PC-9 (cell line): ENCODE measurements around the gene TMEM237. TPM values are rescaled to one million over a fixed set of nuclear protein-coding genes. Genes with fewer than 3 reads are reported as not detected.
"Not testable (repeated sequence)": the region's sequence is repeated elsewhere in the genome, so short reads cannot be mapped to it uniquely, and the experiment has no call there.

ENCODE experiments used
- BruUV-seq: library from RNA; stranded (reverse); fragments of 400-500 nt; replicated peaks from 2 replicates; lab custom pipeline; 2021; lab: Mats Ljungman, UMichigan
- CTCF ChIA-PET: fragments of 300-600 bp; sonication (Branson Sonifier 250); formaldehyde crosslinking; loops from one replicate; lab custom pipeline; 2022; ENCODE audit warnings: antibody characterized with exemption; lab: Charles Lee
- POLR2A ChIA-PET: fragments of 300-600 bp; sonication (Branson Sonifier 250); formaldehyde crosslinking; loops from one replicate; lab custom pipeline; 2022; ENCODE audit warnings: antibody characterized with exemption; ENCODE audit not compliant: unreplicated experiment; lab: Charles Lee
- DNase-seq, 2 experiments: peaks; one replicate each; pipeline versions ENCODE4 v3.0.0 to v3.0.0-alpha.2; 2015 to 2022; ENCODE audit warnings: mixed read lengths in 1 of 2
- H2AFZ ChIP-seq: fragments of 200-600 bp; sonication (generic); 2 replicates; pipeline ENCODE4 v1.8.1; 2017; ENCODE audit warnings: antibody characterized with exemption
- H3F3A ChIP-seq: fragments of 200-600 bp; sonication (generic); 2 replicates; pipeline ENCODE4 v1.8.1; 2017; ENCODE audit warnings: antibody characterized with exemption, mild to moderate bottlenecking, low read depth; ENCODE audit not compliant: insufficient read depth
- H3K27ac ChIP-seq: fragments of 200-600 bp; sonication (generic); 2 replicates; pipeline ENCODE4 v1.6.1; 2016; ENCODE audit warnings: mixed run types
- H3K27me3 ChIP-seq: fragments of 200-600 bp; sonication (generic); 2 replicates; pipeline ENCODE4 v1.6.1; 2016; ENCODE audit warnings: low read depth, mixed run types; ENCODE audit not compliant: insufficient read depth
- H3K36me3 ChIP-seq: fragments of 200-600 bp; sonication (generic); 2 replicates; pipeline ENCODE4 v1.6.1; 2016; ENCODE audit warnings: low read depth, mixed run types
- H3K4me1 ChIP-seq: fragments of 200-600 bp; sonication (generic); replicated peaks from 2 replicates; pipeline ENCODE4 v1.6.1; 2016; ENCODE audit warnings: mixed run types; ENCODE audit not compliant: insufficient read depth
- H3K4me2 ChIP-seq: fragments of 200-600 bp; sonication (generic); 2 replicates; pipeline ENCODE4 v1.6.1; 2017; ENCODE audit warnings: mixed run types
- H3K4me3 ChIP-seq: fragments of 200-600 bp; sonication (generic); 2 replicates; pipeline ENCODE4 v1.6.1; 2016; ENCODE audit warnings: mixed run types
- H3K79me2 ChIP-seq: fragments of 200-600 bp; sonication (generic); 2 replicates; pipeline ENCODE4 v1.6.1; 2017; ENCODE audit warnings: low read depth, mixed run types
- H3K9me2 ChIP-seq: fragments of 200-600 bp; sonication (generic); 2 replicates; pipeline ENCODE4 v1.8.1; 2017; ENCODE audit warnings: mild to moderate bottlenecking; ENCODE audit not compliant: insufficient read depth
- H3K9me3 ChIP-seq: fragments of 200-600 bp; sonication (generic); 2 replicates; pipeline ENCODE4 v1.8.1; 2016; ENCODE audit warnings: low read depth; ENCODE audit not compliant: insufficient read depth
- H4K20me1 ChIP-seq: fragments of 200-600 bp; sonication (generic); 2 replicates; pipeline ENCODE4 v1.8.1; 2017; ENCODE audit not compliant: insufficient read depth
- CTCF ChIP-seq: fragments of 200-600 bp; sonication (generic); conservative IDR thresholded peaks from 2 replicates; pipeline ENCODE4 v1.6.1; 2017; ENCODE audit warnings: mixed run types, antibody characterized with exemption, mild to moderate bottlenecking, moderate library complexity
- EZH2 ChIP-seq: fragments of 200-600 bp; sonication (generic); IDR thresholded peaks from 2 replicates; pipeline ENCODE4 v1.8.0; 2017; ENCODE audit warnings: antibody characterized with exemption, low read depth
- intact Hi-C: fragments of 100-400 bp; cut with micrococcal nuclease; formaldehyde crosslinking; loops from one replicate; pipeline ENCODE4 v1.10.0; 2022; ENCODE audit not compliant: unreplicated experiment
- total RNA-seq: library from RNA; stranded (reverse); gene quantifications from 2 replicates; pipeline ENCODE4 v1.2.3, GENCODE V29; 2021

The TMEM237 gene
- total RNA-seq, 1 experiment from 2014 or later = 24.5 TPM

- Histone ChIP-seq H3K4me1 (no peaks in the 10 kb centered on the region), H3K4me2 (no peak overlapping the region), H3K4me3 (no peak overlapping the region), H2AFZ (no peak overlapping the region), H4K20me1 (no peaks in the 10 kb centered on the region), H3F3A (no peaks in the 10 kb centered on the region), H3K9me3 (no peaks in the 10 kb centered on the region), H3K9me2 (no peaks in the 10 kb centered on the region), H3K27ac (no peak overlapping the region), H3K27me3 (no peaks in the 10 kb centered on the region), H3K79me2 (no peaks in the 10 kb centered on the region), H3K36me3 (no peaks in the 10 kb centered on the region)
- intact Hi-C loops = no loop called here
- no peak for DNase-seq
- ChIA-PET POLR2A (interaction anchor here (0.6 kb wide), 1 partner anchor 95 kb away, joined by 7 read pairs; no protein-coding TSS in a partner anchor), CTCF (no interaction called here)
- BruUV-seq = no TSS peak
- no peak for TF ChIP-seq CTCF
- TF ChIP-seq EZH2 = no peak
Measured at GRCh38 chr2:201674298-201674697, 31.0 kb upstream of the TMEM237 start.

- TF ChIP-seq EZH2 (no peak), CTCF (no peak)
- H2AFZ ChIP-seq = no peak overlapping the region
- no peaks in the 10 kb centered on the region for H3K4me1 ChIP-seq
- BruUV-seq = no TSS peak
- no peaks in the 10 kb centered on the region for H3K79me2 ChIP-seq
- H3K4me2 ChIP-seq = no peak overlapping the region
- no peaks in the 10 kb centered on the region for H3K9me2 ChIP-seq
- intact Hi-C loops = no loop called here
- H3K27ac ChIP-seq = no peak overlapping the region
- no peaks in the 10 kb centered on the region for H3K27me3 ChIP-seq
- CTCF ChIA-PET = no interaction called here
- POLR2A ChIA-PET = no interaction called here
- H4K20me1 ChIP-seq = no peaks in the 10 kb centered on the region
- no peak for DNase-seq
- no peaks in the 10 kb centered on the region for H3K36me3 ChIP-seq
- no peaks in the 10 kb centered on the region for H3F3A ChIP-seq
- H3K4me3 ChIP-seq = no peak overlapping the region
- H3K9me3 ChIP-seq = no peaks in the 10 kb centered on the region
Measured at GRCh38 chr2:201673546-201673945, 30.2 kb upstream of the TMEM237 start.

- H3K9me3 ChIP-seq, H3K4me1 ChIP-seq, H3K27me3 ChIP-seq, H3F3A ChIP-seq, CTCF ChIA-PET, H3K36me3 ChIP-seq, H4K20me1 ChIP-seq, H3K4me2 ChIP-seq, H2AFZ ChIP-seq, DNase-seq, H3K9me2 ChIP-seq, POLR2A ChIA-PET, H3K79me2 ChIP-seq, H3K4me3 ChIP-seq, H3K27ac ChIP-seq, intact Hi-C loops, BruUV-seq: not testable (repeated sequence)
Measured at GRCh38 chr2:201671205-201671604, 27.9 kb upstream of the TMEM237 start.

GRCh38 chr2:201669865-201670264 lies 26.6 kb upstream of the TMEM237 start:
- H2AFZ ChIP-seq = no peak overlapping the region
- DNase-seq = no peak
- POLR2A ChIA-PET = no interaction called here
- H3K36me3 ChIP-seq = no peaks in the 10 kb centered on the region
- H3K9me3 ChIP-seq = no peaks in the 10 kb centered on the region
- H3K27ac ChIP-seq = no peak overlapping the region
- no TSS peak for BruUV-seq
- CTCF ChIA-PET = no interaction called here
- no peaks in the 10 kb centered on the region for H3K9me2 ChIP-seq
- no peak overlapping the region for H3K4me2 ChIP-seq
- H3K4me1 ChIP-seq = no peaks in the 10 kb centered on the region
- no peak overlapping the region for H3K4me3 ChIP-seq
- TF ChIP-seq EZH2 (no peak), CTCF (no peak)
- H3F3A ChIP-seq = no peaks in the 10 kb centered on the region
- no peaks in the 10 kb centered on the region for H4K20me1 ChIP-seq
- no peaks in the 10 kb centered on the region for H3K27me3 ChIP-seq
- intact Hi-C loops = no loop called here
- H3K79me2 ChIP-seq = no peaks in the 10 kb centered on the region
